Thyroid gland (tissue), 4 donors: ENCODE data around the gene SVOPL.

Experiments
- CTCF ChIP-seq, 6 experiments: fragments of 200-600 bp in 3 of 6; fragments of 450-650 bp in 3 of 6; sonication (generic) in 3 of 6; IDR thresholded peaks; one replicate each; pipeline ENCODE4 v1.5.1; 2016 to 2019; ENCODE audit warnings: antibody characterized with exemption in 6 of 6, mild to moderate bottlenecking in 2 of 6, inconsistent platforms in 1 of 6, moderate library complexity in 1 of 6
- POLR2A ChIP-seq, 2 donors: fragments of 450-650 bp; IDR thresholded peaks; one replicate each; pipeline ENCODE4 v1.6.1; 2017; ENCODE audit warnings: antibody characterized with exemption in 2 of 2, mild to moderate bottlenecking in 2 of 2, moderate library complexity in 1 of 2

GRCh38 chr7:138656952-138657351 lies 44.2 kb downstream of the SVOPL start:
- TF ChIP-seq CTCF (IDR thresholded peaks at IDR 0.05): no peak
- no peak for TF ChIP-seq POLR2A (IDR thresholded peaks at IDR 0.05)
